ENCODE measurements around the gene SNX25.

GRCh38 chr4:185311113-185311888 lies 101.9 kb downstream of the SNX25 start:
- TF ChIP-seq GABPA (IDR thresholded peaks at IDR 0.05; ENCODE audit: low read depth, low read length) (no peak), GABPA (CRISPR knock-in tag; IDR thresholded peaks at IDR 0.05; ENCODE audit: low read depth) (no peak), SKIL (CRISPR knock-in tag; IDR thresholded peaks at IDR 0.05; ENCODE audit: borderline replicate concordance) (no peak), ETV6 (CRISPR knock-in tag; conservative IDR thresholded peaks at IDR 0.05) (no peak), EZH2 (conservative IDR thresholded peaks at IDR 0.05; ENCODE audit: low read depth, low read length) (no peak), PRDM10 (CRISPR knock-in tag; IDR thresholded peaks at IDR 0.05; ENCODE audit: low read depth) (no peak), BRCA1 (CRISPR knock-in tag; IDR thresholded peaks at IDR 0.05) (no peak)
